ENCODE data around the gene SRCIN1.

DNA sequence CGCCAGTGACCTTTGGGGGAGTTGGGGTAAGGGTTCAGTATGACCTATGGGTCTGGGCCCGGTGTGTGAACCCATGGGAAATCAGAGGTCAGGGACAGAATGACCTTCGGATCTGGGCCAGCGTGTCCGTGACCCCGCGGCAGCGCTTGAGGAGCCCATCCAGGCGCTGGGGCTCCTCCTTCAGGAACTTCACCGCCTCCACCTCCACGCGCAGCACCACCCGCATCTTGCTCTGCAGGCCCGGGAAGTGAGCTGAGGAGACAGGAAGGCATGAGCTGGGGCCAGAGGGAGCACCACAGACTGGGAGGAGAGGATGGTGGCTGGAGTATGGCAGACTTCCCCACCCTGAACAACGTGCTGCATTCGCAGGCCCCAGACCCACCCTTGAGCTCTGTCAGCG, 53.4 kb downstream of the SRCIN1 start:
- TF ChIP-seq POLR2AphosphoS5 (IDR thresholded peaks at IDR 0.05) (no peak), POLR2A (IDR thresholded peaks at IDR 0.05) (no peak)
- TF ChIP-seq, protein P1, sequence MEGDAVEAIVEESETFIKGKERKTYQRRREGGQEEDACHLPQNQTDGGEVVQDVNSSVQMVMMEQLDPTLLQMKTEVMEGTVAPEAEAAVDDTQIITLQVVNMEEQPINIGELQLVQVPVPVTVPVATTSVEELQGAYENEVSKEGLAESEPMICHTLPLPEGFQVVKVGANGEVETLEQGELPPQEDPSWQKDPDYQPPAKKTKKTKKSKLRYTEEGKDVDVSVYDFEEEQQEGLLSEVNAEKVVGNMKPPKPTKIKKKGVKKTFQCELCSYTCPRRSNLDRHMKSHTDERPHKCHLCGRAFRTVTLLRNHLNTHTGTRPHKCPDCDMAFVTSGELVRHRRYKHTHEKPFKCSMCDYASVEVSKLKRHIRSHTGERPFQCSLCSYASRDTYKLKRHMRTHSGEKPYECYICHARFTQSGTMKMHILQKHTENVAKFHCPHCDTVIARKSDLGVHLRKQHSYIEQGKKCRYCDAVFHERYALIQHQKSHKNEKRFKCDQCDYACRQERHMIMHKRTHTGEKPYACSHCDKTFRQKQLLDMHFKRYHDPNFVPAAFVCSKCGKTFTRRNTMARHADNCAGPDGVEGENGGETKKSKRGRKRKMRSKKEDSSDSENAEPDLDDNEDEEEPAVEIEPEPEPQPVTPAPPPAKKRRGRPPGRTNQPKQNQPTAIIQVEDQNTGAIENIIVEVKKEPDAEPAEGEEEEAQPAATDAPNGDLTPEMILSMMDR (IDR thresholded peaks at IDR 0.05), result no peak

Data from breast epithelium (tissue), 3 donors.